HG03280 (cell line): ENCODE data around the gene QRFP.

Experiments used
- ATAC-seq: cut with Tn5 transposase; IDR thresholded peaks from one replicate; pipeline ENCODE4 v1.9.1; 2021; ENCODE audit warnings: mild to moderate bottlenecking, moderate library complexity; ENCODE audit not compliant: unreplicated experiment

Gene QRFP

DNA sequence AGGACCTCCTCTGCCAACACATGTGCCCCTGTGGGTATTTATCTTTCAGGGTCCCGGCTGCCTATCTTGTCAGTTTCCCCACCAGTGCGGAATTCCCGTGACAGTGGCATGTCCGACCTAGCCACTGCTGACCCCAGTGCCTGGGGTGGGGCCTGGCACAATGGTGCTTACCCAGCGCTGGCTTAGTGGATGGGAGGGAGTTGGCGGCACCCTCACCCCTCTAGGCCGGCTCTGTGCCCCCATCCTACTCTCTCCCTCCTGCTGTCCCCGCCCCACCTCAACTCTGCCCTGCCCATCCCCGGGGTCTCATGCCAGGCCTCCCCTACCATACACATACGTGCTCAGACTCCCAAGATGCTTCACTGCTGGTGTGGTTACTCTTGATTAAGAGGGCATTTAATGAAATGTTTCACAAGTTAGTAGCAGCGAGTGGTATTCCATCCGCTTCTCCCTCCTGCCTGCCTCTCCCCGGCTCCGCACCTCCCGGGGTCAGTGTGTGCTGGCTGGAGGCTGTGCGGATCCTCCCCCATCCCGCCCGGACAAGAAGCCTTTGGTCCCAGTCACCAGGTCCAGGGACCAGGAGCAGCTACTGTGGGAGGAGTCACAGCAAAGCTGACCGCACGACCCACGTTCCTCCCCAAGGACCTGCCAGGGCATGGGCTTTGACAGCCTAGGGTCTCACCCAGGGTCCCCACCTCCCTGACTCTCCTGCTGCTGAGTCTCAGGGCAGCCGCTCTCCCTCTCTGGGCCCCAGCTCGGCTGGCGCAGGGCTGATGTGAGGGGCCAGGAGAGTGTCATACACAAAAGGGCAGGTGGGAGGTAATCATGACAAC is 9.5 kb upstream of the QRFP start:
- no peak for ATAC-seq

GRCh38 chr9:130905125-130905901 is 8.7 kb upstream of the QRFP start:
- no peak for ATAC-seq

DNA sequence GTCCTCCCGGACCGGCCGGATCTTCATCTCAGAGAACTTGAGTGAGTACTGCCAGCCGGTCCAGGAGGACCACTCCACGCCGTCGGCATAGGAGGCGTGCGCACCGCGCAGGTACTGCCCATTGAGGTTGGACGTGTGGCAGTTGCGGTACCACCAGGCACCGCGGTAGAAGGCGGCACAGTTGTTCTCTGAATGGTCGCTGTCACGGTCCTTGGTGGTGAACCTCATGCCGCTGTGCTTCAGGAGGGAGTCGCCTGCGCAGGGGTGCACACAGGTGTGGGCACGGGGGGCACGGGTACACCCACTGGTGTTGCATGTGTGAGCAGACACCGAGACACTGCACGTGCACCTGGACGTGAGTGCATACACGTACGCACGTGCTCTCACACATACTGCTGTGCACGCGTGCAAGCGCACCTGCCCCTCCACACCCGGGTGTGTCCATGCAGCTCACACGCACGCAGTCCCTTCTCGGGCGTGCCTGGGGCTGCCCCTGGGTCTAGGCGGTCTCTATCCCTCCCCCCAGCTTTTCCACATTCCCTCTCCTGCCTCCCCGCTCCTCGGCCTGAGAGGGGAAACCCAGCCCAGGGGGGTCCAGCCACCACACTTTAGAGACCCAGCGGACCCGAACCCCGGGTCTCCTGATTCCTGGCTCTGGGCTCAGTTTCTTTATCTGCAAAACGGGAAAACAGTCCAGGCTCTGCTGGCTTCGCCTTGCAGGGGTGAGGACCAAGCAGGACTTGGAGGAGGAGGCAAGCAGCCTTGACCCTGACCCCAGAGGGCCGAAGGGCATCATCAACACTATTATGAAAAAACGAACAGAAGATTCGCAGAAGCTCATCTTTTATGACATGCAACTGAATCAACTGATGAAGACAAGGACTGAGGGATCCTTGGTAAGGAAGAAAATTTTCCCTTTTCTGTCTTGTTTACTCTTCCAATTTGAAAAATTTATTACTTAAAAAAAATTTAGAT is 7.7 kb upstream of the QRFP start:
- ATAC-seq = no peak

GRCh38 chr9:130903194-130904069 is 6.8 kb upstream of the QRFP start:
- ATAC-seq = no peak

DNA sequence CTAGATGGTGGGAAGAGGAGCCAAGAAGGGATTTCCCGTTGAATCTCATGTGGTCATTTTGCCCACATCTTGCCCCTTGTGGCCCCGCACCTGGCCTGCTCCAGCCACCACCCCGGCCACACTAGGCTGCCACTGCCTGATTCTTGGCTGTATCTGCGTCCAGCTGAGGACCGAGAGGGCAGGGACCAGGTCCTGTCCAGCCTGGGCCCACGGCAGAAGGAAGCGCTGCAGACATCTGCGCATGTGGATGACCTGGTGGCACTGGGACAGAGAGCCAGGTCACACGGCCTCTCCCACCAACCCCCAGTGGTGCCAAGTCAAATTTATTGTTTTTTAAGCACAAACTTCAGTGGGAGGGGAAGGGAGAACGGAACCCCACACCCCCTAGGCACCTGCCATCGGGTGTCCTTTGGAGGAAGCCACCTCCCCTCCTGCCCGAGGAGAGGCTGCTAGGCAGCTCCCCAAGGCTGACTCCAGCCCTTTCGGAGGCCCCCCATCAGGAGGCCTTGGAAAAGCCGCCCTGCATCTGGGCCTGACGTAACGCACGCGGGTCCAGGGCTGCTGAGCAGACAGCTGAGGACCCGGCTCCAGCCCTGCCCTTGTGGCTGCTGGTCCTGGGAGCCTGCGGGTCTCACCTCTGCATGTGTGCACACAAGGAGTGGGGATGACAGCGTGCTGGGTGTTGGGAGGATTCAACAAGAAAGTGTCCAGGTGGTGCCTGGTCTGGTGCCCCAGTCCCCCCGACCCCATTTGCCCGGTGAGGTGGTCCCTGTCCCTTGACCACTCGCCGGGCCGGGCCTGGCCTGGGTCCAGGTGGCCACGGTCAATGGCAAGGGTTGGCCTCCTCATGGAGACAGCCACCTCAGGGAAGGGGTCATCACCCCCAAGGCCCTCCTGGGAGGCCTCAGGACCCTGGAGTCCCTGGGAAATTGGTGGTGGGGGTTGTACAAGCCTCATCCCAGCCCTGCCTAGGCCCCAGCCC is 5.9 kb upstream of the QRFP start:
- ATAC-seq = no peak

DNA sequence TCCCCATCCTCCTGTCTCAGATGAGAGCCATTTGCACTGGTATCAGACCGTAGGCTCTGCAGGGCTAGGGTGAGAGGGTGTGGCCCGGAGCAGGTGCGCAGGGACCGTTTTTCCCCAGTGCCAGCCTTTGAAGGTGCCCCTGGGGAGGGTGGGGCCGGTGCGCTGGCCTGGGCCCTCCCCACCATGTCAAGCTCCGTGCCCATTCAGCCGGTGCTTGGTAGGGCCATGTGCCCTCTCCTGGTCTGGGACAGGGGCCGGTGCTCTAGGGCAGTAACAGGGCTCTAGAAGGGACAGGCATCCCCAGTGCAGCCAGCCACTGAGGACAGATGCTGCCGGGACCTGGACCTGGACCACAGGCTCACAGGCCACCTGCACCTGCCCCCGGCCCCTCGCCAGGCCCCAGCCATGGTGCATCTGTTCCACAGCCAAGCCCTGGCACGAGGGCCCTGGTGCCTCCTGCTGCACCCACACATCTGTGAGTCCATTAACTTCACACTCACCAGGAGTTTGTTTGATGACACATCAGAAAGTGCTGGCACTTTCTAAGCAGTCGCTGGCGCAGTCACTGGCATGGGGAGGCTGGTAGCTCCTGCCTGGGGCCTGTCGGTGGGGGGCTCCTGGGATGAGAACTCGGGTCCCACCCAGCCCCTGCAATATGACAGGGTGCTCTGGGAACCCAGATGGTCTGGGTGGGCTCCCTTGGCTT is 5.0 kb upstream of the QRFP start:
- no peak for ATAC-seq

DNA sequence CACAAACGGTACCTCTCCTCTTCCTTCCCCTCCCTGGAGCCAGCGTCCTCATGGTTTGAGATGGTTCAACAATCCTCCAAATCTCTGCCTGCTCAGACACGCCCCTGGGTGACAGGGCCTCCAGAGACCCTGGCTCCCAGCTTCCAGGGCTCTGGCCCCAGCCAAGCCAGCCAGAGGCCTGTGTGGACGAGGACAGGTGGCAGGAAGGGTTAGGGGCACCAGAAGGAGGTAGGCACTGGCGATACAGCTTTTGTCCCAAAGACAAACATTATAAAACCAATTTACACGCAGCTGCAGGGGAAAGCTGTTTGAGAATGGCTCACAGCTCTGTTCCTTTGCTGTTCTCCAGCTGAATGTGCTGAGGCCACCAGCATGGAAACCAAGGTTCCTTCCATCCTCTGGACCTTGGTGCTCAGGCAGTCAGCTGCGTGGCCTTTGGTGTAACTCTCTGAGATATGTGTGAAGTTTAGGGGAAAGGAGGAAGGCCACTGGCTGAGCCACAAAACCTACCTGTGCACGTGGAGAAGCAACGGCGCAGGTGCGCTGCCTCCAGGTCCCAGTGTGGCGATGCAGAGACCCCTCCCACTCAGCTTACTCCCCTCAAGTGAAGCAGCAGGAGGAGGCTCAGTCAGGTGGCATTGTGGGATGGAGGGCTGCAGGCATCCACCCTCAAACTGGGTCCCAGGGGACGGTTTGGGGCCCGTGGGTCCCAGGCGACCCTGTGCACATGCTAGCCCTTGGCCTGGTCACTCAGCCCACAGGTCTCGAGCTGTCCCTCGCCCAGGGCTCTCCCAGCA is 4.3 kb upstream of the QRFP start:
- no peak for ATAC-seq

DNA sequence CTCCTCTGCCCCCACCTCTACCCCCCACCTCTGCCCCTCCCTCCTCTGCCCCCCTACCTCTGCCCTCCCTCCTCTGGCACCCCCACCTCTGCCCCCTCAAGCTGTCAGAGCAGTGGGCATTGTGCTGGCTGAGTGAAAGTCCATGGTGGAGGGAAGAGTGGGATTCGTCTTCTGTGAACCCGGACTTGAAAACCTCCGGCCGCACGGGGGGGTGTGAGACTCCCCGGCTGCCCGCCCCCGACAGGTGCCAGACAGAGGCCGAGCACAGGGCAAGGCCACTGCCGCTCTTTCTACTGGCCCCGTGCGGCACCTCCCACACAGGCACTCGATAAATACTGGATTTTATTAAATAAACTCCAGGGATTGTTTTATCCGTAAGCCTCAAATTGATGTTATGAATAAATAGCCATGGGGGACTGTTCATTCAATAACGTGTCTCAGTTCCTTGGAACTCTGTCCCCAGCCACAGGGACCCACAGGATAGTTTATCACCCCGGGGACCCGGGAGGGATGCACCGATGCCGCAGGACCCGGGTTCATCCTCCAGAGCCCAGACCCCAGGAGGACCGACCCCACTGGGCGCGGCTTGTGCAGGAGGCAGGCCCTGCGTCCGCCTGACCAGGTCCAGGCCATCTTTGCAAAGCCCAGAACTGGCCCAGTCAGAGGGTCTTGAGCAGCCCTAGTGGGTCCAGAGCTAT is 2.6 kb upstream of the QRFP start:
- no peak for ATAC-seq

DNA sequence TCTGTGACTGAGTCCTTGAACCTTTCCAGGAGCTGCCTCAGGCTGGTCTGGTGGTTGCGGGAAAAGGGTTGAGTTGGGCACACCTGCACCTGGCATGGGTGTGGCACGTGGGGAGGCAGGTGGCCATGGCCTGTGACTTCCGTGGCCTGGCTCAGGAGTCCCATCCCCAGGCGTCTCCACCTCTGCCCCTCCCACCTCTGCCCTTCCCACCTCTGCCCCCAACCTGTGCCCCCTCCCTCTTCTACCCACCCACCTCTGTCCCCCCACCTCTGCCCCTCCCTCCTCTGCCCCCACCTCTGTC is 1.9 kb upstream of the QRFP start:
- ATAC-seq = no peak

- no peak for ATAC-seq
These were observed 1.4 kb upstream of the QRFP start for GRCh38 chr9:130897848-130898551.

DNA sequence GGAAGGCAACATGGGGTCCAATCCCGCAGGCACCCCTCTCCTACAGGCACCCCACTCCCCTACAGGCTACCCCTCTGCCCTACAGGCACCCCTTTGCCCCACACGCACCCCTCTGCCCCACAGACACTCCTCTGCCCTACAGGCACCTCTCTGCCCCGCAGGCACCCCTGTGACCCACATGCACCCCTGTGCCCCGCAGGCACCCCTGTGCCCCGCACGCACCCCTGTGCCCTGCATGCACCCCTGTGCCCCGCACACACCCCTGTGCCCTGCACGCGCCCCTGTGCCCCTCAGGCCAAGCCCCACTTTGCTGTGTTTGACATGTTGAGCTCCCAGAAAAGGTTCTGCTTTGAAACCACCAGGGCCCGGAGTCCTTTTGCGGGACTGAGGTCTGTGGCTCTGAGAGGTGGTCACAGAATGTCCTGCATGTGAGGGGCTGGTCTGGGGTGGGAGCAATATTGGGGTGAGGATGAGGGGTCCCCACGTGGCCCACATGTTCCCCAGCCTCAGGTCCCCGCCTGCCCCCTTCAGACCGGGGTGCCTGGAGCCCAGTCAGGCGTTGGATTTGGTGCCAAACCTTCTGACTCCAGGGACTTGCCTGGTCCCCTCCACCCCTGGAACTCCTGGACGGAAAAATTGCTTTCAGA is 616 bp upstream of the QRFP start:
- no peak for ATAC-seq

- ATAC-seq = no peak
These were observed 955 bp downstream of the QRFP start for GRCh38 chr9:130895481-130896232.

DNA sequence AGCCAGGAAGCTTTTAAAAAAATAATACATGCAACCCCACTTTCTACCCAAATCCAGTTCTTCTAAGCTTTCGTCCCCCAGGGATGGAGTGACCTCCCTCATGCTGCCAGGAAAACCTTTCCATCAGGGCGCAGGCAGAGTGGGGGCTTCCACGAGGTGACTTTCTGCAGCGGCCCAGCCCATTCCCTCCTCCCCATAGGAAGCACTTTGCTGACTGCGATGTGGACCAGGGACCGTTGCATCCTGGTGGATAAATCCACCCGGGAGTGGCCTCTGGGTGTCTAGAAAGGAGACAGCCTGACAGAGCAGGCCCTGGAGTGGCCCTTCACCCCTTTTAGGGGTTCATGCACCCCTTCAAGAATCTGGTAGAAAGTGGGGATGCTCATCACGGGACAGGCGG is 1.6 kb downstream of the QRFP start:
- no peak for ATAC-seq

DNA sequence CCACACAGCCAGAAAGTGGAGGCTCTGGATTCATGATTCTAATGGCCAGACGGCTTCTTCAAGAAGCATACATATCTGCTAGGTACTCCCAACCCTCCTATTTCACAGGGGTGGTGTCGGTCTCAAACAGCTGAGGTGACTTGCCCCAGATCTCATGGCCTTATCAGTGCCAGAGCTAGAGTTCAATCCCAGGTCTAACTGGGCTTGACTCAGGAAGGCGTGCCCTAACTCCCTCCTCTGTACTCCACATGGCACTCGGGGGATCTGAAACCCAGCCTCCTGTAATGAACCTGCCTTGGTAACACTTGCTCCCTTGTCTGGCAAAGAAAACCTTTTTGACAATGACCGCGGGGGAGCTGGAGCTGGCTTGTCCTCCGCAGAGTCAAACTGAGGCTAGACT is 2.1 kb downstream of the QRFP start:
- no peak for ATAC-seq

- ATAC-seq = no peak
These were observed 3.1 kb downstream of the QRFP start for GRCh38 chr9:130893341-130894101.
